ENCODE results near the gene DNAI1.
A peak's percentile ranks its signal among the peaks of the same experiment; 100 is the strongest.
"Not testable (repeated sequence)": the region's sequence is repeated elsewhere in the genome, so short reads cannot be mapped to it uniquely, and the experiment has no call there.

The DNAI1 gene

DNA sequence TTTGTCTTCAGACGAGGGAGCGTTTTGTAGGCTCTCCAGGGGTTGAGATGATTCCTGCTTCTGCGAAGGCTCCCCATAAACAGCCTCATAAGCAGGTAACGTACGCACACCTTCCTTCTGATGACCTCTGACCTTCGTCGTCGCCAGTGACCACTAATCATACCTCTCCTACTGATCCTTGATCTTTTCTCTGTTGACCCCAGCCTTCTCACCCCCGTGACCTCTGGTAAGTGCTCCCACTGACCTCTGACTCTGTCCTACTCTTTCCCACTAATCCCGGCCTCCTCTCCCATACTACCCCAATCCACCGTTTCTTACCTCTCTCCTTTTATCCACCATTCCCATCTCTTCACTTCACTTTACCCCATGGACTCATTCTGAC is 345 bp downstream of the DNAI1 start:
- peak overlapping the region; percentile 89 for H3K4me3 Mint-ChIP-seq
- no peaks in the 10 kb centered on the region for H3K9me3 Mint-ChIP-seq
- peaks cover 2% of the 10 kb centered on the region for H3K36me3 Mint-ChIP-seq (ENCODE audit: low read depth)
- peaks cover 50% of the 10 kb centered on the region for H3K4me1 Mint-ChIP-seq (ENCODE audit: low read depth)
- no peak for DNase-seq
- peaks cover 8% of the 10 kb centered on the region for H3K27me3 Mint-ChIP-seq
- peak overlapping the region; percentile 57 for H3K27ac Mint-ChIP-seq

GRCh38 chr9:34459356-34459755 is 751 bp downstream of the DNAI1 start:
- DNase-seq, result no peak
- Mint-ChIP-seq H3K9me3 (no peaks in the 10 kb centered on the region), H3K4me1 (ENCODE audit: low read depth) (peaks cover 48% of the 10 kb centered on the region), H3K4me3 (no peak overlapping the region), H3K27me3 (peaks cover 8% of the 10 kb centered on the region), H3K36me3 (ENCODE audit: low read depth) (peaks cover 2% of the 10 kb centered on the region), H3K27ac (no peak overlapping the region)

DNA sequence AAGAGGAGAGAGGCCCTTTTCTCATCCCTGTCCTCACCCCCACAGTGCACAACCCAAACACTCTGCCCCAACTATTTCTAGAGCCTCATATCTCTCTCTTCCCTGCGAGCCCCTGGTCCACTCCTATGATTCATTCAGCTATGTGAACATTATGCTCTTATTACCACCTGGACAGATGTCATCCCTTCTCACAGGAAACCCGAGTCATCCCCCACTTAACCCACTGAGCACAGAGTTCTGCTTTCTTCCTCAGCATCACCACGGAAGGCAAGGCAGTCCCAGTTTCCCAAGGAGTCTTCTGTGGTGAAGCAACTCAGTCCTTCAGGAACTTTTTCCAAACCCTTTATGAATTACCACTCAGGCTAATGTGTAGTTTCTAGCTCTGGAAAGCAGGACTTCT is 1.3 kb downstream of the DNAI1 start:
- DNase-seq, result no peak
- peaks cover 42% of the 10 kb centered on the region for H3K4me1 Mint-ChIP-seq (ENCODE audit: low read depth)
- H3K9me3 Mint-ChIP-seq, result no peaks in the 10 kb centered on the region

DNA sequence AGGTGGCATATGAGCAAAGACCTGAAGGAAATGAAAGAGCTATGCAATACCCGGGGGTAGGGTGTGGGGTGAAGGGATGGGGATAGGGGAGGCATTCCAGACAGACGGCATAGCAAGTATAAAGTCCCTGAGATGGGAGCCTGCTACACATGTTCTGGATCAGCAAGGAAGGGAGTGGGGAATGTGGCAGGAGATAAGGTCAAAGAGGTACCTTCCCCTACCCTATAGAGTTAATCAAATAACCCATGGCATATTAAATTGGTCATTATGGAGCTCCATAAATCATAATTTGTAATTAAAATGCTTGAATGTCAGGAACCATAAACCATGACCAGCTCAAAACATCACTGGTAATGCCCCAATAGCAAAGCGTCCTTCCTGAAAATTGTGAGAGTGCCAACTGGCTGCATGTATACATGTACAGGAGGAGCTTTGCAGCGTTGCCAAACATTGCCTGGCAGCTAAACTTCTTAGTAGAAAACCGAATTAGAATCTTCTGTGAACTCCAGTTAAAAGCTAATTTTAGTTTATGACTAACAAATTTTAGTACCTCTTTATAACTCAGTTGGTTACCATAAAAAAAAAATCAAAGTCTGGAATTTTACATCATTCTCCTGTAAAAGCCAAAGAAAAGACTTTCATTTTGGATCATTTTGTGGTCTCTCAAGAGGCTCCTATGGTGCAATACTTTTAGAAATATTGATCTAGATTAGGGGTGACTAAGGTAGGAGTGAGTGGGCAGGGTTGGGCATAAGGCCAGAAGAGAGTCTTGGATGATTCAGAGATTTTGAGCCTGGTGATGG is 4.7 kb downstream of the DNAI1 start:
- Mint-ChIP-seq H3K4me3 (no peak overlapping the region), H3K4me1 (ENCODE audit: low read depth) (peaks cover 18% of the 10 kb centered on the region), H3K27me3 (peaks cover 8% of the 10 kb centered on the region), H3K36me3 (ENCODE audit: low read depth) (no peaks in the 10 kb centered on the region), H3K9me3 (no peaks in the 10 kb centered on the region), H3K27ac (peak overlapping the region; percentile 16)
- DNase-seq, result peak; percentile 52

More for the DNA sequence above, 1.3 kb downstream of the DNAI1 start:
- Mint-ChIP-seq H3K27ac (no peak overlapping the region), H3K36me3 (ENCODE audit: low read depth) (peaks cover 2% of the 10 kb centered on the region), H3K27me3 (peaks cover 8% of the 10 kb centered on the region), H3K4me3 (no peak overlapping the region)

GRCh38 chr9:34463901-34464232 is 5.3 kb downstream of the DNAI1 start:
- no peak overlapping the region for H3K4me3 Mint-ChIP-seq
- H3K27me3 Mint-ChIP-seq, result peaks cover 9% of the 10 kb centered on the region
- no peaks in the 10 kb centered on the region for H3K9me3 Mint-ChIP-seq

DNA sequence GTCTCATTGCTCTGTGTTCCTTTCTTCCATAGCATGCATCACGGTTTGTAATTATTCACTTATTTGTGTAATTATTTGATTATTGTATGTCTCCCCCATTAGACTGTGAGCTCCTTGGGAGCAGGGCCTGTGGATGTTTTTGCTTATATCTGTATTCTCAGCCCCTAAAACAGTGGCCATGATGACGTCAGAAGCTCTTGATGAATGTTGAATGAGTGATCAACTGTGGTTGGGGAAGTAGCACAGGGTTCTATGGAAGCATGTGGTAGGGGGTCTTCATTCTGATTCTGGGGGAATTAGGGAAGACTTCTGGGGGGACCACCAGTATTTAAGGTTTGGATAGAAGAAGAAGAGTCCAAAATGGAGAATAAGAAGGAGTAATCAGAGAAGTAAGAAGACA is 6.0 kb downstream of the DNAI1 start:
- Mint-ChIP-seq H3K27me3 (peaks cover 7% of the 10 kb centered on the region), H3K27ac (no peak overlapping the region), H3K4me3 (no peak overlapping the region), H3K4me1 (ENCODE audit: low read depth) (peaks cover 11% of the 10 kb centered on the region), H3K36me3 (ENCODE audit: low read depth) (no peaks in the 10 kb centered on the region), H3K9me3 (no peaks in the 10 kb centered on the region)
- DNase-seq, result no peak

More at GRCh38 chr9:34463901-34464232, 5.3 kb downstream of the DNAI1 start:
- DNase-seq, result no peak
- Mint-ChIP-seq H3K27ac (no peak overlapping the region), H3K36me3 (ENCODE audit: low read depth) (no peaks in the 10 kb centered on the region), H3K4me1 (ENCODE audit: low read depth) (peaks cover 14% of the 10 kb centered on the region)

DNA sequence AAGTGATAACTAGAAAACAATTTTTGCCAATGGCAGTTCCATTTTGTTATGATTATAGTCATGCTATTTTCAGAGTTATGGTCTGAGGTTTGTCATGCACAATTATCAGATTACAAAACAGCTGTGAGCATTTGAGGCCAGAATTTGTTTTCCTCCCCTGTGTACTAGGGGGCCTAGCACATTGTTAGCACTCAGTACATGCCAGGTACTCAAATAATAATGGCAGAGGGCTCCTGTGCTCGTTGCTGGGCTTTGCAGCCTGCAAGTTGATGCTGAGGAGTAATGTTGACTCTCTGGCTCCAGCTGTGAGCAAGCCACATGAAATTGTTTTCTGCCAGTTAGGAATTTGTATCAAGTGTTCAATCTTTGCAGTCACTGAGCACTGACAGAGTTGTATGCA is 6.9 kb downstream of the DNAI1 start:
- Mint-ChIP-seq H3K4me3 (no peak overlapping the region), H3K9me3 (no peaks in the 10 kb centered on the region), H3K36me3 (ENCODE audit: low read depth) (no peaks in the 10 kb centered on the region), H3K27ac (no peak overlapping the region), H3K4me1 (ENCODE audit: low read depth) (peaks cover 5% of the 10 kb centered on the region), H3K27me3 (peaks cover 2% of the 10 kb centered on the region)
- DNase-seq, result no peak

- no peaks in the 10 kb centered on the region for H3K4me1 Mint-ChIP-seq (ENCODE audit: low read depth)
- no peak overlapping the region for H3K4me3 Mint-ChIP-seq
- DNase-seq, result no peak
- H3K36me3 Mint-ChIP-seq (ENCODE audit: low read depth), result no peaks in the 10 kb centered on the region
- no peaks in the 10 kb centered on the region for H3K9me3 Mint-ChIP-seq
- H3K27me3 Mint-ChIP-seq, result peaks cover 7% of the 10 kb centered on the region
- no peak overlapping the region for H3K27ac Mint-ChIP-seq
Observed at GRCh38 chr9:34475097-34475496, 16.5 kb downstream of the DNAI1 start.

DNA sequence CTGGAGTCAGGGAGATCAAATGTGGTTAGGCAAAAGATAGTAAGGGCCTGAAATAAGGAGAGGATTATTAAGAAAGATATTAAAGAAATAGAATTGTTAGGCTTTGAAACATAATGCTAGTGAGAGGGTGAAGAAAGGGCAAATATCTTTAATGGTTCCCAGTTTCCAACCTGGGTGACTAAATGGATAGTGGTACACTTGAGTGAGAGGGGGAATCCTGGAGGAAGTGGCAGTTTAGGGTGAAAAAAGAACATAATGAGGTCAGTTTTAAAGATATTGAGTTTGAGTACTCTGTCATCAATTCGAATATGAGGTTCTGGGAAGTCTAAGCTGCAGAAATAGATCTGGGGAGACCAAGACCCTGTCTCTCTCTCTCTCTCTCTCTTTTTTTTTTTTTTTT is 18.9 kb downstream of the DNAI1 start:
- peaks cover 7% of the 10 kb centered on the region for H3K27me3 Mint-ChIP-seq
- no peak overlapping the region for H3K27ac Mint-ChIP-seq
- no peaks in the 10 kb centered on the region for H3K4me1 Mint-ChIP-seq (ENCODE audit: low read depth)
- no peak for DNase-seq
- no peaks in the 10 kb centered on the region for H3K9me3 Mint-ChIP-seq
- no peak overlapping the region for H3K4me3 Mint-ChIP-seq
- no peaks in the 10 kb centered on the region for H3K36me3 Mint-ChIP-seq (ENCODE audit: low read depth)

DNA sequence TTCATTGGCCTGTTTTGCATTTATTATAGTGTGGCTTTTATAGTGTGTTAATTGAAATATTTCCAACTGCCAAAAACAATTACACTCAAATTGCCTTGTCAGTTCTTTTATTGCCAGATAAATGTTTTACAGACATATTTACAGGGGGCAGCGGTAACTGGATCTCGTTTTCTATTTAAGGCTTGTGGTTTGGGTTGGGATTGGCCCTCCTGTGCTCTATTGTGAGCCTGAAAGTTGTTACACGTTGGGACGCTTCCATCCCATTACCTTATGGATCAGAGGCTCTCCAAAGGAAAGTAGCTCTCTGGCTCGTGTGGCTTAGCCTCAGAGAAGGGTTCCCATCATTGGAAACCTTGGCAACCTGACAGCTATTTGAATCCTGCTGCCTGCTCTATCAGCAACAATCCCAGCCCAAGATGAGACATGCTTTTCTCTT is 20.8 kb downstream of the DNAI1 start:
- Mint-ChIP-seq H3K27me3 (peaks cover 7% of the 10 kb centered on the region), H3K4me1 (ENCODE audit: low read depth) (no peaks in the 10 kb centered on the region), H3K36me3 (ENCODE audit: low read depth) (no peaks in the 10 kb centered on the region), H3K4me3 (no peak overlapping the region), H3K27ac (no peak overlapping the region), H3K9me3 (no peaks in the 10 kb centered on the region)
- no peak for DNase-seq

DNA sequence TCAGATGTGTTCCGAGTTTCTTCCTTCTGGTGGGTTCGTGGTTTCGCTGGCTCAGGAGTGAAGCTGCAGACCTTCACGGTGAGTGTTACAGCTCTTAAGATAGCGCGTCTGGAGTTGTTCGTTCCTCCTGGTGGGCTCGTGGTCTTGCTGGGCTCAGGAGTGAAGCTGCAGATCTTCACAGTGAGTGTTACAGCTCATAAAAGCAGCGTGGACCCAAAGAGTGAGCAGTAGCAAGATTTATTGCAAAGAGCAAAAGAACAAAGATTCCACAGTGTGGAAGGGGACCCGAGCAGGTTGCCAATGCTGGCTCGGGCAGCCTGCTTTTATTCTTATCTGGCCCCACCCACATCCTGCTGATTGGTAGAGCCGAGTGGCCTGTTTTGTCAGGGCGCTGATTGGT is 23.0 kb downstream of the DNAI1 start:
- H3K27ac Mint-ChIP-seq; DNase-seq; H3K4me1 Mint-ChIP-seq (ENCODE audit: low read depth); H3K9me3 Mint-ChIP-seq; H3K36me3 Mint-ChIP-seq (ENCODE audit: low read depth); H3K4me3 Mint-ChIP-seq; H3K27me3 Mint-ChIP-seq: not testable (repeated sequence)

DNA sequence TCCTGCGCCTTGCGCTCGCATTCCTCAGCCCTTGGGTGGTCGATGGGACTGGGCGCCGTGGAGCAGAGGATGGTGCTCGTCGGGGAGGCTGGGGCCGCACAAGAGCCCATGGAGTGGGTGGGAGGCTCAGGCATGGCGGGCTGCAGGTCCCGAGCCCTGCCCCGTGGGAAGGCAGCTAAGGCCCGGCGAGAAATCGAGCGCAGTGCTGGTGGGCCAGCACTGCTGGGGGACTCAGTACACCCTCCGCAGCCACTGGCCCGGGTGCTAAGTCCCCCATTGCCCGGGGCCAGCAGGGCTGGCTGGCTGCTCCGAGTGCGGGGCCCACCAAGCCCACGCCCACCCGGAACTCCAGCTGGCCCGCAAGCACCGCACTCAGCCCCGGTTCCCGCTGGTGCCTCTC is 24.1 kb downstream of the DNAI1 start:
- not testable (repeated sequence) for H3K9me3 Mint-ChIP-seq; H3K4me1 Mint-ChIP-seq (ENCODE audit: low read depth); DNase-seq; H3K27ac Mint-ChIP-seq; H3K36me3 Mint-ChIP-seq (ENCODE audit: low read depth); H3K4me3 Mint-ChIP-seq
- H3K27me3 Mint-ChIP-seq, result peaks cover 10% of the 10 kb centered on the region

- H3K27me3 Mint-ChIP-seq, result peaks cover 20% of the 10 kb centered on the region
- DNase-seq, result no peak
- H3K36me3 Mint-ChIP-seq (ENCODE audit: low read depth), result no peaks in the 10 kb centered on the region
- H3K4me3 Mint-ChIP-seq, result no peak overlapping the region
- no peak overlapping the region for H3K27ac Mint-ChIP-seq
- no peaks in the 10 kb centered on the region for H3K9me3 Mint-ChIP-seq
- H3K4me1 Mint-ChIP-seq (ENCODE audit: low read depth), result no peaks in the 10 kb centered on the region
Observed at GRCh38 chr9:34484678-34485077, 26.1 kb downstream of the DNAI1 start.

- no peak for DNase-seq
- no peak overlapping the region for H3K4me3 Mint-ChIP-seq
- no peaks in the 10 kb centered on the region for H3K9me3 Mint-ChIP-seq
- no peaks in the 10 kb centered on the region for H3K4me1 Mint-ChIP-seq (ENCODE audit: low read depth)
- H3K36me3 Mint-ChIP-seq (ENCODE audit: low read depth), result no peaks in the 10 kb centered on the region
- H3K27me3 Mint-ChIP-seq, result peaks cover 31% of the 10 kb centered on the region
- H3K27ac Mint-ChIP-seq, result no peak overlapping the region
Observed at GRCh38 chr9:34485822-34486221, 27.2 kb downstream of the DNAI1 start.

DNA sequence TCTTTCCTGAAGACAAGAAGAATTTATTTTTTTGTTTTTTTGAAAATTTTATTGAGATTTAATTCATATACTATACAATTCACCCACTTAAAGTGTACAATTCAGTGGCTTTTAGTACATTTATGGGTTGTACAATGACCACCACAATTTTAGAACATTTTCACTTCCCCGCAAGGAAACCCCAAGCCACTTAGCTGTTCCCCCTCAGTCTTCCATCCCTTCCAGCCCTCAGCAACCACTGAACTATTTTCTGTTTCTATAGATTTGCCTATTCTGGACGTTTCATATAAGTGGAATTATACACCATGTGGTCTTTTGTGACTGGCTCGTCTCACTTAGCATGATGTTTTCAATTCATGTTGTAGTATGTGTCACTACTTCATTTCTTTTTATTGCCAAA is 28.0 kb downstream of the DNAI1 start:
- no peaks in the 10 kb centered on the region for H3K9me3 Mint-ChIP-seq
- H3K36me3 Mint-ChIP-seq (ENCODE audit: low read depth), result no peaks in the 10 kb centered on the region
- H3K27me3 Mint-ChIP-seq, result peaks cover 38% of the 10 kb centered on the region
- H3K27ac Mint-ChIP-seq, result no peak overlapping the region
- H3K4me1 Mint-ChIP-seq (ENCODE audit: low read depth), result no peaks in the 10 kb centered on the region
- no peak overlapping the region for H3K4me3 Mint-ChIP-seq
- no peak for DNase-seq

DNA sequence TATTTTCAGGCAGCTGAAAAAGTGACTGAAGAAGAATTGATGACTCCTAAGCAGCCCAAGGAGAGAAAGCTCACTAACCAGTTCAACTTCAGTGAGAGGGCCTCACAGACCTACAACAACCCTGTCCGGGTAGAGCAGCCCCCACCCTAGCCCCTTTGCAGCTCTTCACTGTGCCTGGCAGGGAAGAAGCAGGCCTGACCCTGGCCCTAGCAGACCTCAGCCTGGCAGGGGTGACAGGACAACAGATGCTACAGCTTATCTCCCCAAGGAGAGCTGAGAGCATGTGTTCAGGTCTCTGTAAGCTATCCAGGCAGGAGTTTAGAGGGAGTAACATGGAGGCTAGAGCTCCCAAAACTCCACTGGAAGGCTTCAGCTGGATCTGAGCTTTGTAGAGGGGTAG is 31.8 kb downstream of the DNAI1 start:
- Mint-ChIP-seq H3K9me3 (no peaks in the 10 kb centered on the region), H3K27ac (no peak overlapping the region), H3K4me1 (ENCODE audit: low read depth) (no peaks in the 10 kb centered on the region), H3K36me3 (ENCODE audit: low read depth) (no peaks in the 10 kb centered on the region), H3K4me3 (no peak overlapping the region), H3K27me3 (peaks cover 53% of the 10 kb centered on the region)
- no peak for DNase-seq

Data from activated T-cell treated with anti-CD3 and anti-CD28 coated beads, Interleukin-2, amount 50 U/mL, for 24 hours (primary cell).